ENCODE measurements around the gene G6PC2. TPM values are rescaled to one million over a fixed set of nuclear protein-coding genes. Genes with fewer than 3 reads are reported as not detected.

The G6PC2 gene
- total RNA-seq (2021; fragmentation: NEBNext Ultra II Directional; extraction: Animal tissue kit (Norgen Biotek cat#: 25700)), result not detected in 2 replicates
- not detected in 2 replicates for polyA plus RNA-seq (2011; rRNA removed)
- not detected for polyA plus RNA-seq (2011; cell fraction: cytosol; rRNA removed)
- not detected for polyA plus RNA-seq (2011; cell fraction: nucleus; rRNA removed)
- polyA plus RNA-seq (2012, experiment 1 of 2), result not detected in 4 replicates
- not detected for polyA plus RNA-seq (2012, experiment 2 of 2)
- polyA plus RNA-seq (2013, experiment 1 of 2), result not detected
- polyA plus RNA-seq (2013, experiment 2 of 2), result not detected
- polyA minus RNA-seq (2011; rRNA and poly(A)+ RNA removed), result not detected in 2 replicates
- polyA minus RNA-seq (2011; cell fraction: cytosol; rRNA and poly(A)+ RNA removed), result not detected
- polyA minus RNA-seq (2011; cell fraction: nucleus; rRNA and poly(A)+ RNA removed), result not detected
- long read RNA-seq, experiment 1, result 0 reads
- long read RNA-seq, experiment 2, result 0 reads

DNA sequence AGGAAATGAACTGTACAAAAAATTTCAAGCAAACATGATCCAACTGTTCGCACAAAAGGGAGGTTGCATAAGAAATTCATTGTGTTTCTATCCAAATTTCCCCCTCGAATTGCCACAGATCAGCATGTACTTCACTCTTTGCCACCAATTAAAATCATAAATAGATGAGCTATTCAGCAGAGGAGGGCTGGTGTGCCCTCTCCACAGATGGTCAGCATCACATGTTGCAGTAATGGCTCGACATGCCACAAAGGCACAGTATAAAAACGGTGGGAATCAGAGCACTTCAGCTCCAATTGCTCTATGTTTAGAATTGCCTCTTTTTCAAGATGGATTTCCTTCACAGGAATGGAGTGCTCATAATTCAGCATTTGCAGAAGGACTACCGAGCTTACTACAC lies at the start of gene G6PC2:
G6PC2 (plus strand) TSS at position 289 of the 400 bp plus-strand sequence; CDS start at position 330, 41 bp downstream.
- no peak for DNase-seq (ENCODE audit: low read depth in 1 of 2, low spot score in 2 of 2)
- Histone ChIP-seq H4K5ac (ENCODE audit: insufficient read length, low read depth, low read length) (no peak within 1 kb of the TSS), H3K79me1 (ENCODE audit: low read depth, low read length) (no peaks in the 10 kb centered on the region), H4K91ac (replicated peaks; ENCODE audit: insufficient read length, low read length) (no peak within 1 kb of the TSS), H3K23me2 (ENCODE audit: low read depth, low read length) (no peaks in the 10 kb centered on the region), H3K4me1 (replicated peaks in 1 of 4; ENCODE audit: control insufficient read depth in 3 of 4, insufficient read depth in 4 of 4, low read length in 3 of 4) (peaks cover 0 to 2% (median 0%) of the 10 kb centered on the region in 4 experiments; a peak in 1 of 7 replicates), H2BK5ac (ENCODE audit: low read depth, low read length) (no peak within 1 kb of the TSS), H3K27me3 (replicated peaks in 1 of 4; ENCODE audit: control insufficient read depth in 3 of 4, extremely low read depth in 1 of 4, insufficient read depth in 3 of 4, low read length in 3 of 4) (no peaks in the 10 kb centered on the region), H3K9ac (replicated peaks in 1 of 4; ENCODE audit: extremely low read depth in 1 of 4, low read depth in 3 of 4, low read length in 3 of 4) (no peak within 1 kb of the TSS), H2BK120ac (replicated peaks; ENCODE audit: low read depth, low read length) (no peak within 1 kb of the TSS), H2AFZ (ENCODE audit: low read length) (no peak within 1 kb of the TSS), H3K14ac (ENCODE audit: insufficient read length) (peak within 1 kb of the TSS; percentile 17), H3K4me2 (ENCODE audit: insufficient read depth in 1 of 2, low read depth in 2 of 2, low read length in 2 of 2) (no peak within 1 kb of the TSS), H3K79me2 (ENCODE audit: control insufficient read depth in 1 of 2, insufficient read depth in 2 of 2, low read length in 2 of 2) (no peaks in the 10 kb centered on the region), H2AK5ac (ENCODE audit: low read depth, low read length) (no peak within 1 kb of the TSS), H2BK20ac (ENCODE audit: low read length) (no peak within 1 kb of the TSS), H3K18ac (ENCODE audit: extremely low read depth, low read length) (no peak within 1 kb of the TSS), H2BK12ac (ENCODE audit: low read depth, low read length) (no peak within 1 kb of the TSS), H3K4me3 (ENCODE audit: extremely low read depth in 1 of 4, insufficient read depth in 2 of 4, low read depth in 3 of 4, low read length in 4 of 4) (no peak within 1 kb of the TSS), H3K9me3 (ENCODE audit: insufficient read depth in 2 of 2, low read depth in 1 of 2, low read length in 1 of 2) (no peaks in the 10 kb centered on the region), H3K36me3 (ENCODE audit: control insufficient read depth in 2 of 4, insufficient read depth in 4 of 4, low read length in 3 of 4) (no peaks in the 10 kb centered on the region), H3K23ac (ENCODE audit: insufficient read length) (no peak within 1 kb of the TSS), H3K56ac (replicated peaks; ENCODE audit: insufficient read length, low read depth, low read length) (no peak within 1 kb of the TSS), H4K20me1 (replicated peaks in 1 of 2; ENCODE audit: control insufficient read depth in 1 of 2, insufficient read depth in 2 of 2, low read length in 2 of 2) (no peaks in the 10 kb centered on the region), H3K27ac (ENCODE audit: low read depth, low read length) (no peak within 1 kb of the TSS), H4K8ac (ENCODE audit: extremely low read depth, insufficient read depth, low read length) (no peak within 1 kb of the TSS), H2BK15ac (ENCODE audit: low read length) (no peak within 1 kb of the TSS), H3K4ac (replicated peaks; ENCODE audit: insufficient read length, low read depth, low read length) (no peak within 1 kb of the TSS)
- ChIA-PET CTCF (ENCODE audit: partially characterized antibody) (no interaction called here), POLR2A (ENCODE audit: partially characterized antibody) (no interaction called here)
- 89% methylated on average over 5 of the region's 5 CpGs; no CpG with 5 or more reads in 1 of the 2 experiments for WGBS, 2 experiments (ENCODE audit: extremely low coverage in 1 of 2, insufficient coverage in 1 of 2, insufficient read length in 1 of 2, insufficient replicate concordance in 2 of 2, low coverage in 1 of 2, low lambda C conversion rate in 2 of 2, missing lambda C conversion rate in 1 of 2)
- no peak for FAIRE-seq
- TF ChIP-seq CTBP2 (IDR thresholded peaks at IDR 0.05; ENCODE audit: borderline replicate concordance, insufficient read depth, insufficient read length, low read length) (no peak), CEBPB (IDR thresholded peaks at IDR 0.05; ENCODE audit: low read depth, low read length) (no peak), CREB1 (IDR thresholded peaks at IDR 0.05) (no peak), KDM4A (IDR thresholded peaks at IDR 0.05; ENCODE audit: low read depth, low read length, severe bottlenecking) (no peak), NANOG (IDR thresholded peaks at IDR 0.05; ENCODE audit: insufficient read depth, low read depth, low read length, poor library complexity, severe bottlenecking) (no peak), POU5F1 (IDR thresholded peaks at IDR 0.05; ENCODE audit: low read depth, low read length) (no peak), HDAC2 (IDR thresholded peaks at IDR 0.05; ENCODE audit: borderline replicate concordance in 1 of 2, low read depth in 2 of 2, low read length in 2 of 2) (no peak), GTF2F1 (IDR thresholded peaks at IDR 0.05; ENCODE audit: borderline replicate concordance, low read depth, low read length) (no peak), TAF1 (IDR thresholded peaks at IDR 0.05; ENCODE audit: low read depth, low read length) (no peak), MAX (IDR thresholded peaks at IDR 0.05) (no peak), ASH2L (IDR thresholded peaks at IDR 0.05; ENCODE audit: low read length) (no peak), BRCA1 (IDR thresholded peaks at IDR 0.05; ENCODE audit: low read depth, low read length) (no peak), CHD1 (IDR thresholded peaks at IDR 0.05; ENCODE audit: low read depth, low read length) (no peak)
